Measurements from ENCODE around the gene SECISBP2L.

GRCh38 chr15:49059491-49059890 lies 13.2 kb upstream of the SECISBP2L start:
- TF ChIP-seq CTCF (IDR thresholded peaks at IDR 0.05) (no peak), POLR2A (IDR thresholded peaks at IDR 0.05) (no peak)
